ENCODE measurements around the gene RBPJ.

DNA sequence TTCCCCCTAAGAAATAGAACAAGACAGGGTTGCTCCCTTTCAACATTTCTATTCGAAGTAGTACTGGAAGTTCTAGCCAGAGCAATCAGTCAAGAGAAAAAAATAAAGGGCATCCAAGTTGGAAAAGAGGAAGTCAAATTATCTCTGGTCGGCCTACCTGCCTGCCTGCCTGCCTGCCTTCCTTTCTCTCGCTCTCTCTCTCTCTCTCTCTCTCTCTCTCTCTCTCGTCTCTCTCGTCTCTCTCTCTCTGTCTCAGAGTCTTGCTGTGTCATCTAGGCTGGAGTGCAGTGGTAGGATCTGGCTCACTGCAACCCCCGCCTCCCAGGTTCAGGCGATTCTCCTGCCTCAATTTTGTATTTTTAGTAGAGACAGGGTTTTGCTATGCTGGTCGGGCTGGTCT lies 126.6 kb downstream of the RBPJ start:
- TF ChIP-seq, protein P1, sequence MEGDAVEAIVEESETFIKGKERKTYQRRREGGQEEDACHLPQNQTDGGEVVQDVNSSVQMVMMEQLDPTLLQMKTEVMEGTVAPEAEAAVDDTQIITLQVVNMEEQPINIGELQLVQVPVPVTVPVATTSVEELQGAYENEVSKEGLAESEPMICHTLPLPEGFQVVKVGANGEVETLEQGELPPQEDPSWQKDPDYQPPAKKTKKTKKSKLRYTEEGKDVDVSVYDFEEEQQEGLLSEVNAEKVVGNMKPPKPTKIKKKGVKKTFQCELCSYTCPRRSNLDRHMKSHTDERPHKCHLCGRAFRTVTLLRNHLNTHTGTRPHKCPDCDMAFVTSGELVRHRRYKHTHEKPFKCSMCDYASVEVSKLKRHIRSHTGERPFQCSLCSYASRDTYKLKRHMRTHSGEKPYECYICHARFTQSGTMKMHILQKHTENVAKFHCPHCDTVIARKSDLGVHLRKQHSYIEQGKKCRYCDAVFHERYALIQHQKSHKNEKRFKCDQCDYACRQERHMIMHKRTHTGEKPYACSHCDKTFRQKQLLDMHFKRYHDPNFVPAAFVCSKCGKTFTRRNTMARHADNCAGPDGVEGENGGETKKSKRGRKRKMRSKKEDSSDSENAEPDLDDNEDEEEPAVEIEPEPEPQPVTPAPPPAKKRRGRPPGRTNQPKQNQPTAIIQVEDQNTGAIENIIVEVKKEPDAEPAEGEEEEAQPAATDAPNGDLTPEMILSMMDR (IDR thresholded peaks at IDR 0.05; ENCODE audit: poor library complexity, severe bottlenecking), result no peak
- TF ChIP-seq RAD21 (conservative IDR thresholded peaks at IDR 0.05) (no peak), POLR2AphosphoS5 (IDR thresholded peaks at IDR 0.05) (no peak), EZH2 (IDR thresholded peaks at IDR 0.05; ENCODE audit: borderline replicate concordance, insufficient read depth, low read length, poor library complexity, severe bottlenecking) (no peak), EP300 (conservative IDR thresholded peaks at IDR 0.05; ENCODE audit: poor library complexity, severe bottlenecking) (no peak), SMC3 (conservative IDR thresholded peaks at IDR 0.05; ENCODE audit: poor library complexity) (no peak), MXI1 (conservative IDR thresholded peaks at IDR 0.05; ENCODE audit: poor library complexity, severe bottlenecking) (no peak)

All from neural cell (in vitro differentiated cells).